Skeletal muscle satellite cell (primary cell): Measurements from ENCODE around the gene ZKSCAN2.

Experiments
- H3K27me3 ChIP-seq: 2 replicates; pipeline ENCODE4 v1.7.0; 2013; ENCODE audit warnings: low read length; ENCODE audit not compliant: control insufficient read depth, insufficient read depth
- H3K36me3 ChIP-seq: 2 replicates; pipeline ENCODE4 v1.7.0; 2013; ENCODE audit warnings: mild to moderate bottlenecking, control low read depth, low read length; ENCODE audit not compliant: insufficient read depth
- H3K4me1 ChIP-seq: 2 replicates; pipeline ENCODE4 v1.7.0; 2013; ENCODE audit warnings: low read length; ENCODE audit not compliant: control insufficient read depth, insufficient read depth
- H3K4me2 ChIP-seq: 2 replicates; pipeline ENCODE4 v1.7.0; 2013; ENCODE audit warnings: mild to moderate bottlenecking, low read length
- H3K4me3 ChIP-seq: 2 replicates; pipeline ENCODE4 v1.7.0; 2013; ENCODE audit warnings: low read length
- H3K9ac ChIP-seq: 2 replicates; pipeline ENCODE4 v1.7.0; 2013; ENCODE audit warnings: mild to moderate bottlenecking, low read depth, low read length, moderate library complexity
- H3K9me3 ChIP-seq: replicated peaks from 2 replicates; pipeline ENCODE4 v1.7.0; 2013; ENCODE audit warnings: mild to moderate bottlenecking, control low read depth, low read length

The ZKSCAN2 gene

DNA sequence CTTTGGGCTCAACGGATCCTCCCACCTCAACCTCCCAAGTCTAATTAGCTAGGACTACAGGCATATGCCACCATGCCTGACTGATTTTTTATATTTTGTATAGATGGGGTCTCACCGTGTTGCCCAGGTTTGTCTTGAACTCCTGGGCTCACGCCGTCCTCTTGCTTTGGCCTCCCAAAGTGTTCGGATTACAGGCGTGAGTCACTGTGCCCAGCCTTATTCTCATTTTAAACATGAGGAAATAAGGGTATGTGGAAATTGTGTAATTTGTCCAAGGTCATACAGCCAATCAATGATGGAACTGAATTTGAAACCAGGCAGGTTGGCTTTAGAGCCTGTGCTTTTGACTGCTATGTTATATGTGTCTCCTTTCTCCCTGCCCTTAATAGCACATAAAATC lies 68.3 kb downstream of the ZKSCAN2 start:
- Histone ChIP-seq H3K36me3 (no peaks in the 10 kb centered on the region), H3K9ac (no peak overlapping the region), H3K27me3 (no peaks in the 10 kb centered on the region), H3K4me3 (no peak overlapping the region), H3K9me3 (no peaks in the 10 kb centered on the region), H3K4me1 (no peaks in the 10 kb centered on the region), H3K4me2 (no peak overlapping the region)

- Histone ChIP-seq H3K4me3 (no peak overlapping the region), H3K9ac (no peak overlapping the region), H3K36me3 (no peaks in the 10 kb centered on the region), H3K4me1 (no peaks in the 10 kb centered on the region), H3K27me3 (no peaks in the 10 kb centered on the region), H3K9me3 (no peaks in the 10 kb centered on the region), H3K4me2 (no peak overlapping the region)
Measured at GRCh38 chr16:25187491-25187795, 70.2 kb downstream of the ZKSCAN2 start.
